ENCODE results near the gene PLEKHJ1. TPM values are rescaled to one million over a fixed set of nuclear protein-coding genes. Genes with fewer than 3 reads are reported as not detected.

Gene PLEKHJ1
- total RNA-seq, 1 donor from 2014 or later, result 69.8 TPM

Other genes with a start within 250 kb of the PLEKHJ1 start
- 80.6 and 82.3 TPM in 2 replicates for gene BTBD2, start 220.6 kb downstream of the PLEKHJ1 start, total RNA-seq
- gene MKNK2, start 185.1 kb downstream of the PLEKHJ1 start, total RNA-seq, result 113 TPM in 2 replicates
- 60.3 and 72.4 TPM in 2 replicates for gene MOB3A, start 140.0 kb downstream of the PLEKHJ1 start, total RNA-seq
- 0.99 and 6.6 TPM in 2 replicates for gene IZUMO4, start 139.4 kb downstream of the PLEKHJ1 start, total RNA-seq
- gene AP3D1, start 84.8 kb downstream of the PLEKHJ1 start, total RNA-seq, result 128 and 195 TPM in 2 replicates
- 10.9 and 25.5 TPM in 2 replicates for gene DOT1L, start 72.4 kb downstream of the PLEKHJ1 start, total RNA-seq
- 45.9 and 90.2 TPM in 2 replicates for gene SF3A2, start 495 bp upstream of the PLEKHJ1 start, total RNA-seq
- gene AMH, start 13.0 kb upstream of the PLEKHJ1 start, total RNA-seq, result 1.4 and 2.1 TPM in 2 replicates
- 0.23 and 0.48 TPM in 2 replicates for gene JSRP1, start 20.1 kb upstream of the PLEKHJ1 start, total RNA-seq
- gene PEAK3, start 45.8 kb upstream of the PLEKHJ1 start, total RNA-seq, result 0.05 TPM in 1 of 2 replicates, not detected in the other
- not detected in 2 replicates for gene LINGO3, start 71.8 kb upstream of the PLEKHJ1 start, total RNA-seq
- 128 and 231 TPM in 2 replicates for gene LSM7, start 92.3 kb upstream of the PLEKHJ1 start, total RNA-seq
- 32.5 and 58.5 TPM in 2 replicates for gene SPPL2B, start 92.4 kb upstream of the PLEKHJ1 start, total RNA-seq
- gene TMPRSS9, start 123.9 kb upstream of the PLEKHJ1 start, total RNA-seq, result not detected in 2 replicates
- 47.1 and 52.1 TPM in 2 replicates for gene TIMM13, start 191.3 kb upstream of the PLEKHJ1 start, total RNA-seq
- 69.7 and 83.3 TPM in 2 replicates for gene LMNB2, start 220.6 kb upstream of the PLEKHJ1 start, total RNA-seq
- 48.5 and 90.1 TPM in 2 replicates for gene GADD45B, start 239.8 kb upstream of the PLEKHJ1 start, total RNA-seq

Measured in glomerular endothelial cell (primary cell).